Amniotic stem cell (primary cell): ENCODE results near the gene SREBF2.
"Not testable (repeated sequence)": the region's sequence is repeated elsewhere in the genome, so short reads cannot be mapped to it uniquely, and the experiment has no call there.

Source experiments
- DNase-seq: peaks from one replicate; lab custom pipeline; 2025; lab: John Stamatoyannopoulos, UW

SREBF2 gene

GRCh38 chr22:41821471-41822316 is 11.2 kb upstream of the SREBF2 start:
- no peak for DNase-seq

GRCh38 chr22:41822317-41823057 is 10.4 kb upstream of the SREBF2 start:
- peak; percentile 22 for DNase-seq

- no peak for DNase-seq
Observed at GRCh38 chr22:41823797-41824196, 9.1 kb upstream of the SREBF2 start.

GRCh38 chr22:41825376-41825775 is 7.5 kb upstream of the SREBF2 start:
- no peak for DNase-seq

GRCh38 chr22:41826021-41826420 is 6.9 kb upstream of the SREBF2 start:
- DNase-seq = no peak

GRCh38 chr22:41826430-41827383 is 6.2 kb upstream of the SREBF2 start:
- DNase-seq = no peak

GRCh38 chr22:41827671-41828070 is 5.2 kb upstream of the SREBF2 start:
- DNase-seq = no peak

GRCh38 chr22:41828516-41828915 is 4.4 kb upstream of the SREBF2 start:
- DNase-seq = no peak

- no peak for DNase-seq
Observed at GRCh38 chr22:41830174-41830573, 2.7 kb upstream of the SREBF2 start.

GRCh38 chr22:41831383-41831782 is 1.5 kb upstream of the SREBF2 start:
- DNase-seq = no peak

GRCh38 chr22:41831828-41832552 is 915 bp upstream of the SREBF2 start:
- DNase-seq = no peak

GRCh38 chr22:41833369-41834004 is 582 bp downstream of the SREBF2 start:
- no peak for DNase-seq

- DNase-seq = no peak
Observed at GRCh38 chr22:41834005-41834944, 1.4 kb downstream of the SREBF2 start.

GRCh38 chr22:41835462-41835861 is 2.6 kb downstream of the SREBF2 start:
- DNase-seq = not testable (repeated sequence)

GRCh38 chr22:41836551-41836950 is 3.6 kb downstream of the SREBF2 start:
- no peak for DNase-seq

GRCh38 chr22:41838842-41839618 is 6.1 kb downstream of the SREBF2 start:
- no peak for DNase-seq

GRCh38 chr22:41840216-41840615 is 7.3 kb downstream of the SREBF2 start:
- no peak for DNase-seq

- DNase-seq = no peak
Observed at GRCh38 chr22:41841085-41841712, 8.3 kb downstream of the SREBF2 start.
